HepG2 (cell line): Measurements from ENCODE around the gene TVP23A. TPM values are rescaled to one million over a fixed set of nuclear protein-coding genes. Genes with fewer than 3 reads are reported as not detected.

Source experiments
- ATAC-seq: fragments of 200-7000 bp; cut with Tn5 transposase; 3 replicates; pipeline ENCODE4 v1.9.1; 2020; ENCODE audit warnings: mild to moderate bottlenecking, moderate library complexity
- BruUV-seq: library from RNA; stranded (reverse); fragments of 400-500 nt; replicated peaks from 2 replicates; lab custom pipeline; 2021; lab: Mats Ljungman, UMichigan
- CTCF ChIA-PET: fragments of 300-600 bp; formaldehyde crosslinking; extraction: SDS; loops from one replicate; lab custom pipeline; 2021; ENCODE audit warnings: low total read pairs, inconsistent platforms, low intra/inter-chr PET ratio; lab: Yijun Ruan, JAX
- POLR2A ChIA-PET: fragments of 350-600 bp; sonication (Branson Sonifier 250); formaldehyde crosslinking; loops from one replicate; lab custom pipeline; 2020; ENCODE audit warnings: antibody characterized with exemption, inconsistent platforms; lab: Yijun Ruan, JAX
- DNase-seq: peaks from one replicate; pipeline ENCODE4 v3.0.0-alpha.2; 2015; ENCODE audit warnings: low spot score
- FAIRE-seq: peaks from 3 replicates; lab custom pipeline; 2011; peaks lifted over from hg19 to GRCh38; lab: Jason Lieb, UNC
- H2AFZ ChIP-seq: one replicate; pipeline ENCODE4 v1.6.1; 2011; ENCODE audit warnings: low read length, inconsistent platforms
- H3K27ac ChIP-seq: fragments of 300-600 bp; 3 replicates; pipeline ENCODE4 v1.8.0; 2011; ENCODE audit warnings: mixed run types, mild to moderate bottlenecking, mixed read lengths, low read length, inconsistent platforms; ENCODE audit not compliant: insufficient read depth; ENCODE audit errors: extremely low read length
- H3K27me3 ChIP-seq, 2 experiments: fragments of 200-600 bp in 1 of 2; 2 replicates in 1 of 2; 3 replicates in 1 of 2; pipeline versions ENCODE4 v1.6.0 to v1.8.0; 2011; ENCODE audit warnings: low read length in 2 of 2, mild to moderate bottlenecking in 2 of 2, moderate library complexity in 2 of 2, inconsistent platforms in 1 of 2; ENCODE audit not compliant: insufficient read depth in 2 of 2, control insufficient read depth in 1 of 2
- H3K36me3 ChIP-seq, 2 experiments: fragments of 200-600 bp in 1 of 2; replicated peaks in 1 of 2; 2 replicates in 1 of 2; 3 replicates in 1 of 2; pipeline versions ENCODE4 v1.5.1 to v1.8.0; 2011; ENCODE audit warnings: low read length in 2 of 2, inconsistent platforms in 1 of 2; ENCODE audit not compliant: insufficient read depth in 2 of 2, control insufficient read depth in 1 of 2
- H3K4me1 ChIP-seq: 2 replicates; pipeline ENCODE4 v1.5.1; 2012; ENCODE audit warnings: low read length, inconsistent platforms; ENCODE audit not compliant: insufficient read depth
- H3K4me2 ChIP-seq: 2 replicates; pipeline ENCODE4 v1.6.0; 2011; ENCODE audit warnings: low read depth, low read length, inconsistent platforms
- H3K4me3 ChIP-seq, 3 experiments: fragments of 200-600 bp in 1 of 3; sonication (generic), shearing (Covaris generic) in 1 of 3; replicated peaks in 1 of 3; 2 replicates each; pipeline ENCODE4 v1.5.1; 2011 to 2016; ENCODE audit warnings: low read length in 3 of 3, inconsistent platforms in 2 of 3, low read depth in 2 of 3, mild to moderate bottlenecking in 2 of 3, control low read depth in 1 of 3, mixed read lengths in 1 of 3; ENCODE audit not compliant: insufficient read depth in 1 of 3
- H3K79me2 ChIP-seq: one replicate; pipeline ENCODE4 v1.6.1; 2011; ENCODE audit warnings: low read length, inconsistent platforms; ENCODE audit not compliant: insufficient read depth
- H3K9ac ChIP-seq: 2 replicates; pipeline ENCODE4 v1.6.0; 2011; ENCODE audit warnings: mild to moderate bottlenecking, low read depth, low read length, inconsistent platforms; ENCODE audit not compliant: insufficient read depth
- H3K9me3 ChIP-seq: 2 replicates; pipeline ENCODE4 v1.5.1; 2012; ENCODE audit warnings: mild to moderate bottlenecking, low read length
- H4K20me1 ChIP-seq: 2 replicates; pipeline ENCODE4 v1.6.0; 2011; ENCODE audit warnings: inconsistent platforms, mild to moderate bottlenecking, low read length, moderate library complexity; ENCODE audit not compliant: insufficient read depth
- BRD4 ChIP-seq: sonication (generic); formaldehyde crosslinking; IDR thresholded peaks from 2 replicates; pipeline ENCODE4 v1.4.0; 2020; ENCODE audit warnings: missing genetic modification reagents
- HOXA3 ChIP-seq: sonication (generic); formaldehyde crosslinking; IDR thresholded peaks from 2 replicates; pipeline ENCODE4 v1.5.0; 2020; ENCODE audit warnings: missing genetic modification reagents
- KDM2A ChIP-seq: sonication (generic); formaldehyde crosslinking; IDR thresholded peaks from 2 replicates; pipeline ENCODE4 v1.4.0; 2020; ENCODE audit warnings: low read depth, missing genetic modification reagents, borderline replicate concordance
- PITX1 ChIP-seq: sonication (generic); formaldehyde crosslinking; IDR thresholded peaks from 2 replicates; pipeline ENCODE4 v1.5.1; 2020; ENCODE audit warnings: mild to moderate bottlenecking, missing genetic modification reagents
- SYNCRIP ChIP-seq: fragments of 200-400 bp; formaldehyde crosslinking; IDR thresholded peaks from 2 replicates; pipeline ENCODE4 v1.6.1; 2018; ENCODE audit warnings: mild to moderate bottlenecking, low read depth, low read length; ENCODE audit not compliant: insufficient read depth
- ZHX1 ChIP-seq: sonication (generic); formaldehyde crosslinking; IDR thresholded peaks from 2 replicates; pipeline ENCODE4 v1.8.1; 2022; ENCODE audit warnings: low read depth, mild to moderate bottlenecking, missing genetic modification reagents
- ZNF17 ChIP-seq: sonication (generic); formaldehyde crosslinking; IDR thresholded peaks from 2 replicates; pipeline ENCODE4 v1.5.0; 2020; ENCODE audit warnings: mild to moderate bottlenecking, missing genetic modification reagents
- ZNF564 ChIP-seq: sonication (generic); formaldehyde crosslinking; IDR thresholded peaks from 2 replicates; pipeline ENCODE4 v1.8.1; 2023; ENCODE audit warnings: mild to moderate bottlenecking, missing genetic modification reagents
- ZNF883 ChIP-seq: sonication (generic); formaldehyde crosslinking; IDR thresholded peaks from 2 replicates; pipeline ENCODE4 v1.5.1; 2020; ENCODE audit warnings: mild to moderate bottlenecking, missing genetic modification reagents; ENCODE audit errors: not compliant biosample characterization
- ZSCAN22 ChIP-seq: sonication (generic); formaldehyde crosslinking; IDR thresholded peaks from 2 replicates; pipeline ENCODE4 v1.4.0; 2020; ENCODE audit warnings: mild to moderate bottlenecking, missing genetic modification reagents
- WGBS: methylation state at CpG from one replicate; pipeline ENCODE4 v1.1.6; 2017; ENCODE audit warnings: low lambda C conversion rate; 5-methylcytosine and 5-hydroxymethylcytosine counted together
- in situ Hi-C: cut with HindIII; loops from 2 replicates; pipeline ENCODE4 v1.10.0; 2017; ENCODE audit warnings: low pct_unique_long_range_greater_than_20kb; ENCODE audit not compliant: extremely low pct_ligation_motif_present
- intact Hi-C: fragments of 100-400 bp; cut with micrococcal nuclease; formaldehyde crosslinking; loops from one replicate; pipeline ENCODE4 v1.10.0; 2022; ENCODE audit not compliant: unreplicated experiment
- polyA plus RNA-seq, 8 experiments: library from polyadenylated mRNA; depleted of rRNA in 3 of 8; stranded (reverse) in 7 of 8; unstranded in 1 of 8; fragments of >200 nt; fragmentation: Illumina TruSeq in 4 of 8; extraction: Trizol in 4 of 8; gene quantifications; 2 replicates each; pipeline versions ENCODE4 v1.2.1 to v1.2.3, GENCODE V29; 2011 to 2016; ENCODE audit warnings: low read depth in 4 of 8, missing spikeins in 1 of 8, mixed read lengths in 1 of 8; ENCODE audit not compliant: insufficient read depth in 1 of 8
- total RNA-seq, 5 experiments: library from RNA; depleted of rRNA; stranded (reverse); fragments of >200 nt; fragmentation: Illumina TruSeq; extraction: Trizol; gene quantifications; 2 replicates each; pipeline ENCODE4 v1.2.3, GENCODE V29; 2016; ENCODE audit warnings: low read depth in 1 of 5
- TF ChIP-seq, protein P1 (sequence below): sonication (generic); formaldehyde crosslinking; IDR thresholded peaks from 2 replicates; pipeline ENCODE4 v1.4.0; 2020; ENCODE audit warnings: low read depth, mild to moderate bottlenecking, missing genetic modification reagents
- TF ChIP-seq, protein P2 (sequence below): sonication (generic); formaldehyde crosslinking; IDR thresholded peaks from 2 replicates; pipeline ENCODE4 v1.8.0; 2022; ENCODE audit warnings: low read depth, missing genetic modification reagents
- TF ChIP-seq, protein P3 (sequence below): sonication (generic); formaldehyde crosslinking; IDR thresholded peaks from 2 replicates; pipeline ENCODE4 v1.4.0; 2020; ENCODE audit warnings: mild to moderate bottlenecking, missing genetic modification reagents
- TF ChIP-seq, protein P4 (sequence below): sonication (generic); formaldehyde crosslinking; IDR thresholded peaks from 2 replicates; pipeline ENCODE4 v1.4.0; 2020; ENCODE audit warnings: missing genetic modification reagents

Gene TVP23A
- total and polyA plus RNA-seq, 2 of the 13 experiments (the other 11 are each of a cell fraction or from before 2014, with no cell fraction given) = not detected

GRCh38 chr16:10865991-10866966 lies 47.7 kb upstream of the TVP23A start (continued):
- TF ChIP-seq HOXA3 = no peak
- TF ChIP-seq BRD4 = no peak
- TF ChIP-seq, protein P1, sequence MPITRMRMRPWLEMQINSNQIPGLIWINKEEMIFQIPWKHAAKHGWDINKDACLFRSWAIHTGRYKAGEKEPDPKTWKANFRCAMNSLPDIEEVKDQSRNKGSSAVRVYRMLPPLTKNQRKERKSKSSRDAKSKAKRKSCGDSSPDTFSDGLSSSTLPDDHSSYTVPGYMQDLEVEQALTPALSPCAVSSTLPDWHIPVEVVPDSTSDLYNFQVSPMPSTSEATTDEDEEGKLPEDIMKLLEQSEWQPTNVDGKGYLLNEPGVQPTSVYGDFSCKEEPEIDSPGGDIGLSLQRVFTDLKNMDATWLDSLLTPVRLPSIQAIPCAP (CRISPR knock-in tag) = no peak
- no peak for TF ChIP-seq KDM2A
- TF ChIP-seq SYNCRIP = no peak
- no peak for TF ChIP-seq ZNF883 (CRISPR knock-in tag)
- TF ChIP-seq, protein P2, sequence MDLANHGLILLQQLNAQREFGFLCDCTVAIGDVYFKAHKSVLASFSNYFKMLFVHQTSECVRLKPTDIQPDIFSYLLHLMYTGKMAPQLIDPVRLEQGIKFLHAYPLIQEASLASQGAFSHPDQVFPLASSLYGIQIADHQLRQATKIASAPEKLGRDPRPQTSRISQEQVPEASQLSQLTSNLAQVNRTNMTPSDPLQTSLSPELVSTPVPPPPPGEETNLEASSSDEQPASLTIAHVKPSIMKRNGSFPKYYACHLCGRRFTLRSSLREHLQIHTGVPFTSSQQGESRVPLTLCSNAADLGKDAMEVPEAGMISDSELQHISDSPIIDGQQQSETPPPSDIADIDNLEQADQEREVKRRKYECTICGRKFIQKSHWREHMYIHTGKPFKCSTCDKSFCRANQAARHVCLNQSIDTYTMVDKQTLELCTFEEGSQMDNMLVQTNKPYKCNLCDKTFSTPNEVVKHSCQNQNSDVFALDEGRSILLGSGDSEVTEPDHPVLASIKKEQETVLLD (CRISPR knock-in tag) = no peak

DNA sequence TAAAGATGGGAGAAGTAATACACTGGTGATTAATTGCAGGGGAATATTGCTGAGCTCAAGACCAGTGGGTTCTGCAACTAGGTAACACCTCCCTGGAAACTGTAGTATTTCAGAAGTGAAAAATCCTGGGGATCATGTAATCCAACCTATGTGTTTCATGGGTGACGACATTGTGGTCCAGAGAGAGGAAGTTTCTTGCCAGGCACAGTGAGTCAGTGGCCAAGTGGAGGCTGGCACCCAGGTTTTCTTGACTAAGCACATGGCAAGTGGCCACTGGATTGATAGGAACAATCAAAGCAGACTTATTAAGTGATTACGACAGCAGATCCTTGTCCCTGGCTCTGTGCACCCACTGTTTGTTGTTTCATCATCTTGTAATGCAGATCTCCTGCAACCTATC lies 43.8 kb upstream of the TVP23A start:
- H3K27ac ChIP-seq = no peak overlapping the region
- no peaks in the 10 kb centered on the region for H3K36me3 ChIP-seq
- no peak for FAIRE-seq
- intact Hi-C loops = no loop called here
- ChIA-PET CTCF (no interaction called here), POLR2A (no interaction called here)
- H3K9me3 ChIP-seq = no peaks in the 10 kb centered on the region
- H3K9ac ChIP-seq = no peak overlapping the region
- 16% methylated on average over 2 of the region's 2 CpGs for WGBS
- no TSS peak for BruUV-seq
- in situ Hi-C loops = no loop called here
- peaks cover 0 to 3% of the 10 kb centered on the region in 2 experiments; a peak in 3 of 5 replicates for H3K27me3 ChIP-seq
- H4K20me1 ChIP-seq = no peaks in the 10 kb centered on the region
- ATAC-seq = no peak
- no peak overlapping the region for H3K4me3 ChIP-seq
- no peaks in the 10 kb centered on the region for H3K79me2 ChIP-seq
- no peak overlapping the region for H3K4me2 ChIP-seq
- no peak overlapping the region for H2AFZ ChIP-seq
- H3K4me1 ChIP-seq = no peaks in the 10 kb centered on the region
- no peak for DNase-seq
- TF ChIP-seq PITX1 (CRISPR knock-in tag) (no peak), ZHX1 (no peak), ZNF17 (no peak), ZSCAN22 (CRISPR knock-in tag) (no peak), ZNF564 (no peak)
- TF ChIP-seq, protein P3, sequence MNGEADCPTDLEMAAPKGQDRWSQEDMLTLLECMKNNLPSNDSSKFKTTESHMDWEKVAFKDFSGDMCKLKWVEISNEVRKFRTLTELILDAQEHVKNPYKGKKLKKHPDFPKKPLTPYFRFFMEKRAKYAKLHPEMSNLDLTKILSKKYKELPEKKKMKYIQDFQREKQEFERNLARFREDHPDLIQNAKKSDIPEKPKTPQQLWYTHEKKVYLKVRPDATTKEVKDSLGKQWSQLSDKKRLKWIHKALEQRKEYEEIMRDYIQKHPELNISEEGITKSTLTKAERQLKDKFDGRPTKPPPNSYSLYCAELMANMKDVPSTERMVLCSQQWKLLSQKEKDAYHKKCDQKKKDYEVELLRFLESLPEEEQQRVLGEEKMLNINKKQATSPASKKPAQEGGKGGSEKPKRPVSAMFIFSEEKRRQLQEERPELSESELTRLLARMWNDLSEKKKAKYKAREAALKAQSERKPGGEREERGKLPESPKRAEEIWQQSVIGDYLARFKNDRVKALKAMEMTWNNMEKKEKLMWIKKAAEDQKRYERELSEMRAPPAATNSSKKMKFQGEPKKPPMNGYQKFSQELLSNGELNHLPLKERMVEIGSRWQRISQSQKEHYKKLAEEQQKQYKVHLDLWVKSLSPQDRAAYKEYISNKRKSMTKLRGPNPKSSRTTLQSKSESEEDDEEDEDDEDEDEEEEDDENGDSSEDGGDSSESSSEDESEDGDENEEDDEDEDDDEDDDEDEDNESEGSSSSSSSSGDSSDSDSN (CRISPR knock-in tag) = no peak
- TF ChIP-seq, protein P4, sequence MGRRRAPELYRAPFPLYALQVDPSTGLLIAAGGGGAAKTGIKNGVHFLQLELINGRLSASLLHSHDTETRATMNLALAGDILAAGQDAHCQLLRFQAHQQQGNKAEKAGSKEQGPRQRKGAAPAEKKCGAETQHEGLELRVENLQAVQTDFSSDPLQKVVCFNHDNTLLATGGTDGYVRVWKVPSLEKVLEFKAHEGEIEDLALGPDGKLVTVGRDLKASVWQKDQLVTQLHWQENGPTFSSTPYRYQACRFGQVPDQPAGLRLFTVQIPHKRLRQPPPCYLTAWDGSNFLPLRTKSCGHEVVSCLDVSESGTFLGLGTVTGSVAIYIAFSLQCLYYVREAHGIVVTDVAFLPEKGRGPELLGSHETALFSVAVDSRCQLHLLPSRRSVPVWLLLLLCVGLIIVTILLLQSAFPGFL (CRISPR knock-in tag) = no peak
